Transverse colon (tissue), 3 donors: ENCODE measurements around the gene SLC27A5.

Experiments used
- EP300 ChIP-seq: sonication (generic); formaldehyde crosslinking; IDR thresholded peaks from one replicate; pipeline ENCODE4 v1.6.1; 2017; ENCODE audit warnings: antibody characterized with exemption, low read depth
- TF ChIP-seq, protein P1 (sequence below), 5 experiments: fragments of 200-600 bp in 3 of 5; fragments of 450-650 bp in 2 of 5; sonication (generic) in 3 of 5; IDR thresholded peaks; 1 replicate in 2 of 5; 2 replicates in 3 of 5; pipeline ENCODE4 v1.5.1; 2016 to 2017; ENCODE audit warnings: antibody characterized with exemption in 5 of 5, inconsistent platforms in 3 of 5, mild to moderate bottlenecking in 2 of 5, moderate library complexity in 1 of 5

- TF ChIP-seq, protein P1, sequence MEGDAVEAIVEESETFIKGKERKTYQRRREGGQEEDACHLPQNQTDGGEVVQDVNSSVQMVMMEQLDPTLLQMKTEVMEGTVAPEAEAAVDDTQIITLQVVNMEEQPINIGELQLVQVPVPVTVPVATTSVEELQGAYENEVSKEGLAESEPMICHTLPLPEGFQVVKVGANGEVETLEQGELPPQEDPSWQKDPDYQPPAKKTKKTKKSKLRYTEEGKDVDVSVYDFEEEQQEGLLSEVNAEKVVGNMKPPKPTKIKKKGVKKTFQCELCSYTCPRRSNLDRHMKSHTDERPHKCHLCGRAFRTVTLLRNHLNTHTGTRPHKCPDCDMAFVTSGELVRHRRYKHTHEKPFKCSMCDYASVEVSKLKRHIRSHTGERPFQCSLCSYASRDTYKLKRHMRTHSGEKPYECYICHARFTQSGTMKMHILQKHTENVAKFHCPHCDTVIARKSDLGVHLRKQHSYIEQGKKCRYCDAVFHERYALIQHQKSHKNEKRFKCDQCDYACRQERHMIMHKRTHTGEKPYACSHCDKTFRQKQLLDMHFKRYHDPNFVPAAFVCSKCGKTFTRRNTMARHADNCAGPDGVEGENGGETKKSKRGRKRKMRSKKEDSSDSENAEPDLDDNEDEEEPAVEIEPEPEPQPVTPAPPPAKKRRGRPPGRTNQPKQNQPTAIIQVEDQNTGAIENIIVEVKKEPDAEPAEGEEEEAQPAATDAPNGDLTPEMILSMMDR (IDR thresholded peaks at IDR 0.05) = no peak
- TF ChIP-seq EP300 = no peak
These were observed 20.4 kb downstream of the SLC27A5 start for GRCh38 chr19:58491393-58491792.
